Mesodermal cell (in vitro differentiated cells): ENCODE data around the gene IL4I1.

Source experiments
- H3K27ac ChIP-seq: 2 replicates; pipeline ENCODE4 v1.7.0; 2013; ENCODE audit warnings: mild to moderate bottlenecking, low read depth, low read length, moderate library complexity; ENCODE audit not compliant: severe bottlenecking
- H3K36me3 ChIP-seq: 2 replicates; pipeline ENCODE4 v1.7.1; 2013; ENCODE audit warnings: mild to moderate bottlenecking, low read length, moderate library complexity; ENCODE audit not compliant: control insufficient read depth, insufficient read depth
- H3K4me1 ChIP-seq: one replicate; pipeline ENCODE4 v1.7.1; 2013; ENCODE audit warnings: mild to moderate bottlenecking, low read length; ENCODE audit not compliant: insufficient read depth, control insufficient read depth, poor library complexity, severe bottlenecking
- H3K4me3 ChIP-seq: 2 replicates; pipeline ENCODE4 v1.7.0; 2013; ENCODE audit warnings: low read length, control low read depth, mild to moderate bottlenecking; ENCODE audit not compliant: insufficient read depth, poor library complexity, severe bottlenecking; ENCODE audit errors: extremely low read depth
- H3K9me3 ChIP-seq: 2 replicates; pipeline ENCODE4 v1.7.1; 2013; ENCODE audit warnings: mild to moderate bottlenecking, low read length, moderate library complexity; ENCODE audit not compliant: control insufficient read depth
- WGBS, 2 experiments: methylation state at CpG; one replicate each; pipeline ENCODE4 v1.1.5; 2013; ENCODE audit warnings: missing lambda C conversion rate in 2 of 2; ENCODE audit not compliant: insufficient coverage in 2 of 2; 5-methylcytosine and 5-hydroxymethylcytosine counted together

The IL4I1 gene

GRCh38 chr19:49860336-49861102 is 36.2 kb downstream of the IL4I1 start:
- Histone ChIP-seq H3K4me1 (no peaks in the 10 kb centered on the region), H3K27ac (peak overlapping the region; percentile 3), H3K9me3 (no peaks in the 10 kb centered on the region), H3K4me3 (no peak overlapping the region), H3K36me3 (peaks cover 81% of the 10 kb centered on the region)
- 92 to 93% methylated on average over 12 to 17 of the region's 17 CpGs for WGBS, 2 experiments

- Histone ChIP-seq H3K9me3 (no peaks in the 10 kb centered on the region), H3K27ac (no peak overlapping the region), H3K4me3 (no peak overlapping the region), H3K36me3 (peaks cover 81% of the 10 kb centered on the region), H3K4me1 (no peaks in the 10 kb centered on the region)
- WGBS, 2 experiments = 92 to 97% methylated on average over 12 to 14 of the region's 22 CpGs
These were observed 36.9 kb downstream of the IL4I1 start for GRCh38 chr19:49859682-49860335.

DNA sequence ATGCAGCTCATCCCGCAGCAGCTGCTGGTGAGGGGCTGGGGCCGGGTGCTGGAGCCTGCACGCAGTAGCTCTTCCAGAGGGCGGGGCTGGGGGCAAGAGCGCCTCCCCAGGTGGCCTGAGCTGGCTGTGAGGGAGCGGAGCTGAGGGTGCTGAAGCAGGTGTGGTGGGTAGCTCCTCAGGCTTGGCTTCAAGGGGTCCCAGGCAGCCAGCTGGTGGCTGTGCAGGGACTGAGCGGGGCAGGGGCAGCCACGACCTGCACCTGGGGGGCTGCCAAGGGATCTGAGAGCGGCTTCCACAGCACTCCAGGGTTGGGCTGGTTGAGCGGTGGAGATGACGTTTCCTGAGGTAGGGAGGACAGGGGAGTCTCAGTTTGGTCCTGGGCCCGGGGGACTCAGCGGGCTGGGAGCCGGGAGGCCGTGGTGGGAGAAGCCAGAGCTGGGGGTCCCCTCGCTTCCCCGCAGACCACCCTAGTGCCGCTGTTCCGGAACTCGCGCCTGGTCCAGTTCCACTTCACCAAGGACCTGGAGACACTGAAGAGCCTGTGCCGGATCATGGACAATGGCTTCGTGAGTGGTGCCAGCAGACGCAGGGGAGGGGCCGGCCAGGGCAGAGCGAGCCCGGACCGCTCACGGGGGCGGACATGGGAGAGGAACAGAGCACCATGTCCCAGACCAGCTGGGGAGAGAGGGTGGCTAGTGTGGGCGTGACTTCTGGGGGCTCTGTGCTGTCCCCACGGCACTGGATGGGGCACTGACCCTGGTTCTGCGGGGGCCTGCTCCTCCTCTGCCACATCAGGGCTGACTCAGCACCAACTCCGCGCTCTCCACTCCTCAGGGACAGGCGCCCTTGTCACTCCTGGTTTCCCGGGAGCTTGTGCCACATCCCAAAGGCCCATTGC is 38.4 kb downstream of the IL4I1 start:
- Histone ChIP-seq H3K4me3 (no peak overlapping the region), H3K4me1 (peaks cover under 1% of the 10 kb centered on the region), H3K9me3 (no peaks in the 10 kb centered on the region), H3K36me3 (peaks cover 76% of the 10 kb centered on the region), H3K27ac (peak overlapping the region; percentile 59)
- WGBS, 2 experiments = 93 to 94% methylated on average over 25 to 34 of the region's 37 CpGs

- no peaks in the 10 kb centered on the region for H3K9me3 ChIP-seq
- no peak overlapping the region for H3K4me3 ChIP-seq
- H3K36me3 ChIP-seq = peaks cover 72% of the 10 kb centered on the region
- H3K27ac ChIP-seq = no peak overlapping the region
- peaks cover 7% of the 10 kb centered on the region for H3K4me1 ChIP-seq
- WGBS, 2 experiments = 96% methylated on average over 5 of the region's 5 CpGs; no CpG with 5 or more reads in 1 of the 2 experiments
These were observed 38.9 kb downstream of the IL4I1 start for GRCh38 chr19:49857838-49858087.

DNA sequence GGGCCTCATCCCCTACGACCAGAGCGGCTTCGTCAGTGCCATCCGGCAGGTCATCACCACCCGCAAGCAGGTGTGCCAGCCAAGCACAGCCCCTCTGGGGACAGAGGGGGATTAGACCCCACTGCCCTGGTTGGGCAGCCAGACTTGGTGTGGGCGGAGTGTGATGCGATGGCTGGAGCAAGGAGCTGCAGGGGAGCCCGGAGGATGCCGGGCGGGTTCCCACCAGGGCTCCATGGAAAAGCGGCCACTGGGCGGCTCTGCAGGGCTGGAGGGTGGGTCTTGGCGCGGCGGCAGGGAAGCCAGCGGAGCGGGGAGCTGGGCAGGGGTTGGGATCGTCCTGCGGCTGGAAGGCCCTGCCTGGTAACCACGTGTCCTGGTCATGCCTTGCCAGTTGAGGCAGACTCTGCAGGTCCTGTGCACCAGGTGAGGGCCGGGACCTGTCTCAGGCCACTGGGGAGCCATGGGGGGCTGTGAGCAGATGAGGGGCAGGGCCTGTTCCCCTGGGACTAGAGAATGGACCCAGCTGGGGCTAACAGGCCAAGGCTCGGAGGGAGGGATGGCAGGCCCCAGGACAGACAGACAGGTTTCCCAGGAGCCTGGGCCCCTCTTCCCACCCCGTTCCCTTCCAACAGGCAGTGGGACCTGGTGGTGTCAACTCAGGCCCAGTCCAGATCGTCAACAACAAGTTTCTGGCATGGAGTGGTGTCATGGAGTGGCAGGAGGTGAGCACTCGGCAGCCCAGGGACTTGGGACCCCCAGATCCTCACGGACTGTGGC is 39.4 kb downstream of the IL4I1 start:
- no peak overlapping the region for H3K4me3 ChIP-seq
- peaks cover 78% of the 10 kb centered on the region for H3K36me3 ChIP-seq
- H3K27ac ChIP-seq = no peak overlapping the region
- H3K4me1 ChIP-seq = peaks cover 10% of the 10 kb centered on the region
- WGBS, 2 experiments = 96 to 98% methylated on average over 23 to 24 of the region's 26 CpGs
- H3K9me3 ChIP-seq = no peaks in the 10 kb centered on the region

GRCh38 chr19:49856574-49857021 is 40.1 kb downstream of the IL4I1 start:
- H3K27ac ChIP-seq = no peak overlapping the region
- H3K4me1 ChIP-seq = peaks cover 13% of the 10 kb centered on the region
- 93 to 97% methylated on average over 13 to 16 of the region's 18 CpGs for WGBS, 2 experiments
- peaks cover 77% of the 10 kb centered on the region for H3K36me3 ChIP-seq
- no peaks in the 10 kb centered on the region for H3K9me3 ChIP-seq
- H3K4me3 ChIP-seq = no peak overlapping the region

- H3K36me3 ChIP-seq = peaks cover 70% of the 10 kb centered on the region
- H3K4me1 ChIP-seq = peaks cover 13% of the 10 kb centered on the region
- no peak overlapping the region for H3K4me3 ChIP-seq
- no peak overlapping the region for H3K27ac ChIP-seq
- H3K9me3 ChIP-seq = no peaks in the 10 kb centered on the region
- 98 to 99% methylated on average over 11 to 16 of the region's 21 CpGs for WGBS, 2 experiments
These were observed 40.8 kb downstream of the IL4I1 start for GRCh38 chr19:49855676-49856573.

DNA sequence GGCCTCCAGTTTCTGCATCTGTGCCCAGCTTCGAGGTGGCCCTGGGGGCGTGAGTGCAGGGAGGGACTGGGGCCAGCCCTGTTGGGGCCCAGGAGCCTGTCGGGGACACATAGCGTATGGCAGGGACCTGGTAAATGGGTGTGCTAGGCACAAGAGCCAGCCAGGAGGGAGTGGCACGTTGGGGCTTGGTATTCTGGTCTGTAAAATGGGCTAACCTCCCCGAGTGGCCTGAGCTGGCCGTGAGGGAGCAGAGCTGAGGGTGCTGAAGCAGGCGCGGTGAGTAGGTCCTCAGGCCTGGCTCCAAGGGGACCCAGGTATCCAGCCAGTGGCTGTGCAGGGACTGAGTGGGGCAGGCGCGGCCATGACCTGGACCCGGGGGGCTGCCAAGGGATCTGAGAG is 41.4 kb downstream of the IL4I1 start:
- peaks cover 13% of the 10 kb centered on the region for H3K4me1 ChIP-seq
- H3K27ac ChIP-seq = no peak overlapping the region
- H3K9me3 ChIP-seq = no peaks in the 10 kb centered on the region
- 95 to 96% methylated on average over 9 to 12 of the region's 12 CpGs for WGBS, 2 experiments
- H3K36me3 ChIP-seq = peaks cover 64% of the 10 kb centered on the region
- no peak overlapping the region for H3K4me3 ChIP-seq

DNA sequence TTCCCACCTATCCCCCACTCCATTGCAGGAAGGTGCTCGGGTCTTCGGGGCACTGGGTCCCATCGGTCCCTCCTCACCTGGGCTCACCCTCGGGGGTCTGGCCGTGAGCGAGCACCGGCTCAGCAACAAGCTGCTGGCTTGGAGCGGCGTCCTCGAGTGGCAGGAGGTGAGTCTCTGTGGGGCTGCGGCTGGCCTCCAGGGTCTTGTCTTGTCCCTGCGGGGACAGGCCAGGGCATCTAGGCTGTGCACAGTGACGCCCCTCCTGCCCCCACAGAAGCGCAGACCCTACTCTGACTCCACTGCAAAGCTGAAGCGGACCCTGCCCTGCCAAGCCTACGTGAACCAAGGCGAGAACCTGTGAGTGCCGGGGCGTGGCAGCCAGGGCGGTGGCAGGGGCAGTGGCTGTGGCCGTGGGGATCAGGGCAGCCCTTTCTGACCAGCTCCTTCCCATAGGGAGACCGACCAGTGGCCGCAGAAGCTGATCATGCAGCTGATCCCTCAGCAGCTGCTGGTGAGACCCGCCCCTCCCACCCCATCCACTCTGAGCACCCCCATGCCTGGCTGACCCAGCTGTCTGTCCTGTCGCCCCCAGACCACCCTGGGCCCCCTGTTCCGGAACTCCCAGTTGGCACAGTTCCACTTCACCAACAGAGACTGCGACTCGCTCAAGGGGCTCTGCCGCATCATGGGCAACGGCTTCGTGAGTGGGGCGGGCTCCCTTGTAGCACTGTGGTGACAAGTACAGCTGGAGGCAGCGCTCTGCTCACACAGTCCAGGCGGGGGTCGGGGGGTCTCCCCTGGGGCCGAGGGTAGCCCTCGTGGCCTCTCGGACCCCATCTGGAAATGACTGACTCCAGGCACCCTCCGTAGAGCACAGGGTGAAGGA is 42.1 kb downstream of the IL4I1 start:
- Histone ChIP-seq H3K4me3 (no peak overlapping the region), H3K36me3 (peaks cover 66% of the 10 kb centered on the region), H3K27ac (no peak overlapping the region), H3K9me3 (no peaks in the 10 kb centered on the region), H3K4me1 (peaks cover 13% of the 10 kb centered on the region)
- WGBS, 2 experiments = 96% methylated on average over 37 to 38 of the region's 39 CpGs
